ENCODE results near the gene PPP2CA.

GRCh38 chr5:134225780-134226440, at the start of gene PPP2CA:
- TF ChIP-seq, protein P1, sequence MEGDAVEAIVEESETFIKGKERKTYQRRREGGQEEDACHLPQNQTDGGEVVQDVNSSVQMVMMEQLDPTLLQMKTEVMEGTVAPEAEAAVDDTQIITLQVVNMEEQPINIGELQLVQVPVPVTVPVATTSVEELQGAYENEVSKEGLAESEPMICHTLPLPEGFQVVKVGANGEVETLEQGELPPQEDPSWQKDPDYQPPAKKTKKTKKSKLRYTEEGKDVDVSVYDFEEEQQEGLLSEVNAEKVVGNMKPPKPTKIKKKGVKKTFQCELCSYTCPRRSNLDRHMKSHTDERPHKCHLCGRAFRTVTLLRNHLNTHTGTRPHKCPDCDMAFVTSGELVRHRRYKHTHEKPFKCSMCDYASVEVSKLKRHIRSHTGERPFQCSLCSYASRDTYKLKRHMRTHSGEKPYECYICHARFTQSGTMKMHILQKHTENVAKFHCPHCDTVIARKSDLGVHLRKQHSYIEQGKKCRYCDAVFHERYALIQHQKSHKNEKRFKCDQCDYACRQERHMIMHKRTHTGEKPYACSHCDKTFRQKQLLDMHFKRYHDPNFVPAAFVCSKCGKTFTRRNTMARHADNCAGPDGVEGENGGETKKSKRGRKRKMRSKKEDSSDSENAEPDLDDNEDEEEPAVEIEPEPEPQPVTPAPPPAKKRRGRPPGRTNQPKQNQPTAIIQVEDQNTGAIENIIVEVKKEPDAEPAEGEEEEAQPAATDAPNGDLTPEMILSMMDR (IDR thresholded peaks at IDR 0.05) = peak in 1 of 6 experiments; percentile 19
- peak in 3 of 4 donors; percentile 62 to 95 (median 88) for TF ChIP-seq POLR2A (IDR thresholded peaks at IDR 0.05)

Measured in esophagus squamous epithelium (tissue), 4 donors.